ENCODE data around the gene HTR1A.

Gene HTR1A

DNA sequence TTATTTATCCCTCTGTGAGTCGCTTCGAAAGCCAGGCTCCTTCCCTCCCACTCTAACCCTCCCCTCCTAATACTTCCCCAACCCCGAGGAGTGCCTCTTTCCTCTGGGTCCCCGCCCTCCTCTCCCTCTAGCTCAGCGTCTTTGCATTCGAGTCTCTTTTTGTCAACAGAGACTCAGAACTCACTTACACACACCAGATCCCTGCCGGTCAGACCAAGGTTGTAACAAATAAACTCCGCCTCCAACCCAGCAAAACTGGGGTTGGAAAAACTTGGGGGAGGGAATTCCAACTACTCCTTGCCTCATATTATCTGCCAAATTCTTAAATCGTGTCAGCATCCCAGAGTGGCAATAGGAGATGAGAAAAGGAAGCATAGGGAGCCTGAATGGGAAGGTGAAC lies at the start of gene HTR1A:
HTR1A (minus strand) TSS at position 167 of the 400 bp plus-strand sequence. CDS start 726 bp downstream, outside the sequence.
- no peak for DNase-seq (ENCODE audit: low spot score)

DNA sequence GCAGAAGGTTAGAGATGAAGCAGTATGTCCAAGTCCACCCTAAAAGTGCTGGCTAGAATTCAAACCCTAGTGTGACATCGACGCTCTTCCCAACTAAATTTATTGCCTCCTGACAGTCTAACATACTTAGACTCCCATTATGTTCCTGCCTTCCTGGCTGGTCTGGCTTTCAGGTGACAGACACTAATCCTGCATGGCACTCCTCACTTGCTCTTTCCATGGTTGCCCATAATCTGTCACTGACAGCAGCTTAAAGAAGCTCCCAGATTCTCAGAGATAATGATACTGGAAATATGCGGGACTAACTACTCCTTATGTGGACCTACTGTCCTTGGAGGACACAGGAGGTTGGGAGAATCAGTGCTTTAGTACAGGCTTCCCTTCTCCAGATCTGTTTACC lies 41.7 kb upstream of the HTR1A start:
- no peak for DNase-seq (ENCODE audit: low spot score)

GRCh38 chr5:64000096-64000495 lies 37.9 kb upstream of the HTR1A start:
- no peak for DNase-seq (ENCODE audit: low spot score)

DNA sequence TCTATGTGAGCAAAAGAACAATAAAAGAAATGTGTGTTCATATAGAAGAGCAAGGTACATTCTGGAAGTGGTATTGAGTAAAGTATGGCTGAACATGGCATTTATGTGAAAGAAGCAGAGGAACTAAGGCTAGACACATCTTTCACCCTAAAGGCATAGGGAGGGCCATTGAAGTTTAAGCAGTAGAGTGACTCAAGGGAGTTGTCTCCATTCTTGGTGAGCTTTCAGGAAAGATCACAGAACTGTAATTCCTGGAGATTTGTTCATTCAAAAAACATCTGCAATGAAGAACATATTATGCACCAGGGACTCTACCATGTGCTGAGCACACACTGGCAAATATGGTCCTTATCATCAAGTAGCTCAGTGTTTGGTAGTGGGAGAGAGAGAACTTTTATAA lies 24.8 kb upstream of the HTR1A start:
- DNase-seq (ENCODE audit: low spot score): no peak

DNA sequence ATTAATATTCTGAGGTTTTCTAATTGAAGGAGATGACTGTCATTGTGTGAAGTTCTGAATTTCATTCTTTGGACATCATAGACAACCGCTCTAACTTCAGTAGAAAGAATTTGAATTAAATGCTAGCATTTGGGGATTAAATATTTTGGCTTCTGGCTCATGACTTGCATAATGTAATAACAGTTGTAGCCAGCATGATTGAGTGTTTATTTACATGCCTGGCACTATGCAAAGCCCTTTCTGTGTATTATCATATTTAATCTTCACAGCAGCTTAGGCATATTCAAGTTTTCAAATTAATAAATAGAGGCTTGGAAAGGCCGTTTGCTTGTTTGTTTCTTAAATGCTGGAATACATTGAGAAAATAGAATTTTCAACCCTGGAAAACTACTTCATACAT lies 19.6 kb upstream of the HTR1A start:
- no peak for DNase-seq (ENCODE audit: low spot score)

- no peak for DNase-seq (ENCODE audit: low spot score)
These were observed 1.7 kb upstream of the HTR1A start for GRCh38 chr5:63963926-63964325.

DNA sequence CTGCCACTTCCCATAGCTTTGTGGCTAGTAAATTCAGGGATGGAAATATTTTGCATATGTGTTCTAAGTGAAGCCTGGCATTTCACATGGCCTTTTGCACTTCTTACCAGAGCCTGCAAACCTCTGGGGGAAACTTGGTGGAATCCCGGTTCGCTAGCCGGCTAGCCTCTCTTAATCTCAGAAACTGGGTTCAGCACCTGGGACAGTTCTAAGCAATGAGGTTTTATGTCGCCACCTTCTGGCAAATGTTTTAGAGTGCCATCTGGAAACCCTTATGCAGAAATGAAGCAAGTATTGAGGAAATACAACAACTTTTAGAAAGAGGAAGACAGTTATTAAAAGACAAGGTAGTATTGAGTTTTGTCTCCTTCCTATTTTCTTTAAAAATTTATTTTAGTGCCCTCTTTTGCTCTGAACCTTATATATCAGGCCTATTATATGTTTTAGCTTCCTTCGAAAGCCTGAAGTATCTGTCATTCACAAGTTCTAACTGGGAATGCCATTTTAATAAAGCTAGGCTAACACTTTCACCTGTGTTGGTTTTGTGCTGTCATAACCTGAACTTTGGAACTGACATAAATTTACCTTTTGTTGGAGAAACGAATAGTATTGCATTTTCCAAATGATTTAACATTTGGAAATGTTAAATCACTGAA lies 963 bp upstream of the HTR1A start:
- DNase-seq (ENCODE audit: low spot score): peak; percentile 73

DNA sequence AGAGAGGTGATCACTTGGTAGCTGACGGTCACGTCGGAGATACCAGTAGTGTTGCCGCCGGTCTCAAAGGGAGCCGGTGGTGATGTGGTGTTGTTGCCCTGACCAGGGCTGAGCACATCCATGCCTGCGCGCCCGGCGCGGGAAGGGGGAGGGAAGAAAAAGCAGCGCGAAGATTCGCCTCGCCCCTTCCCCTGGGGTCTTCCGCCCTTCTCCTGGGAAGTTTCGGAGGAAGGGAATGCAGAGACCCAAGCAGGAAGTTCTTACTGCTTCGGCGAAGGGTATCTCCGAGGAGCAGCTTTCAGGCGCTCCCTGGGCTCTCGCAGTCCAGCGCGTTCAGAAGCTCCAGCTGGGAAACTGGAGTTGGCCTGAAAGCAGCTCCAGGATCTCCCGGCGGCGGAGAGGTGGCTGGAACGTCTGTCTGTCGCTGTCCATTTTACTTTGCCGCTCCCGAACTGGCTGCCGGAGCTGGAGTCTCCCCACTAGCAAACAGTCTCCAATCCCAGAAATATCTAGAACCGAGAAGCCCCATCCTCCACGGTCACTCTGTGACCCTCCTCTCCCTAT lies 565 bp downstream of the HTR1A start:
- no peak for DNase-seq (ENCODE audit: low spot score)

DNA sequence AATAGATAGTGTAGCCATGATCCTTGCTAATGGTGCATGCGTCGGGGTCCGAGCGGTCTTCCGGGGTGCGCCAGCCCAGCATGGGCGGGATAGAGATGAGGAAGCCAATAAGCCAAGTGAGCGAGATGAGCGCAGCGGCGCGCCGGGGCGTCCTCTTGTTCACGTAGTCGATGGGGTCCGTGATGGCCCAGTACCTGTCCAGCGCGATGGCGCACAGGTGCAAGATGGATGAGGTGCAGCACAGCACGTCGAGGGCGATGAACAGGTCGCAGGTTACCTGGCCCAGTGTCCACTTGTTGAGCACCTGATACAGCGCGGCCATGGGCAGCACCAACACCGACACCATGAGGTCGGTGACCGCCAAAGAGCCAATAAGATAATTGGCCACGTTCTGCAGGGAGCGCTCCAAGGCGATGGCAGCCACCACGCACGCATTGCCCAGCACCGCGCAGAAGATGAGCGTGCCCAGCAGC lies 1.1 kb downstream of the HTR1A start:
- no peak for DNase-seq (ENCODE audit: low spot score)

GRCh38 chr5:63960646-63961045 lies 1.6 kb downstream of the HTR1A start:
- DNase-seq (ENCODE audit: low spot score): no peak

DNA sequence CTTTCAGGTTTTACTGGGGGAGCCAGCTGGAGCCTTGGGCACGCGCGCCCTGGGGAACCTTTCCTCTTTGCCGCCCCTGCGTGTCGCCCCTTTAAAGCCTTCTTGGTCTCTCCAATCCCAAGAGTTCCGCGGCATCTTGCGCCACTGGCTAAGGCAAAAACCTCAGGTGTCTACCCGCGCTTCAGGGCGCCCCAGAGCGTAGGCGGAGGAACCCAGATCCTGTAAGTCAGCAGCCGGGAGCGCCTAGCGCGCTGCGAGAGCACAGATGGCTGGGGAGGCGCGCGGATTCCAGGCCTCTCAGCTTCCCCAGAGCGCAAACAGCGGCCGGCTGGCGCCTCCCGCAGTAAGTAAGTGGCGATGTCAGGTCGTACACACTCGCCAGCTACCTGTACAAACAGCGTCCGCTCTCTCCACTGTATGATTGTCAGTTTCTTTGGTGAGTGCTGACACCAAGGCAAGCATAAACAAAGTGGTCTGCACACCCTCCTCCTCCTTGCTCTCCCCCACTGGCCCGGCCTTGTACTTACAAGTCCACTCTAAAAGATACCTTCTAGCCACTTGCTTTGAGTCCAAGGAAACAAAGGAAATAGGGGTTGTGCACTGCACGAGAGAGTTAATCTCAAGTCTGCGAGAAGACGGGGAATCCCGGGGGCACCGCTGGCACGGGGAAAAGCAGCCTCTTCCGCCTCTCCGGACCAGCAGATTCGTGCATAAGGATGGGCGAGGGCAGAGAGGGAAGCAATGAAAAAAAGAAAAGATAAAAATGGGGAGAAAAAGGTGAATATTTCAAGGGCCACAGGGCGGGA lies 2.9 kb downstream of the HTR1A start:
- no peak for DNase-seq (ENCODE audit: low spot score)

DNA sequence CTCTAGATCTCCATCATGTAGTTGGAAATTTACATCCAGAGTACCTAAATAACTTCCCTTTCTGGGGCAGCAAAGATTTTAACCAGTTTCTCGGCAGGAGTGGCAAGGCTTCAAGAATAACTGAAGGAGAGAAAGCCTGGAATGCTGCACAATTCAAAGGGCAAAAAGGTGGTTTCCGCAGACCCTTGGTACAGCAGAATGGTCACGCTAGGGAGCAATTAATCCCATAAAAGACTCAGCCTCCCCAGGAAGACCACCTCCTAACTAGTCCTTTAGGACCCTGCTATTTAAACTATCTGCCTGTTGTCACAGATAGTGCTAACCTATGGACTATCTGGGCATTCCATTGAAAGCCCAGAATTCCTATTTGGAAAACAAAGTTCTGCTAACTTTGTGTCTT lies 3.6 kb downstream of the HTR1A start:
- no peak for DNase-seq (ENCODE audit: low spot score)

- no peak for DNase-seq (ENCODE audit: low spot score)
These were observed 4.6 kb downstream of the HTR1A start for GRCh38 chr5:63957617-63958016.

DNA sequence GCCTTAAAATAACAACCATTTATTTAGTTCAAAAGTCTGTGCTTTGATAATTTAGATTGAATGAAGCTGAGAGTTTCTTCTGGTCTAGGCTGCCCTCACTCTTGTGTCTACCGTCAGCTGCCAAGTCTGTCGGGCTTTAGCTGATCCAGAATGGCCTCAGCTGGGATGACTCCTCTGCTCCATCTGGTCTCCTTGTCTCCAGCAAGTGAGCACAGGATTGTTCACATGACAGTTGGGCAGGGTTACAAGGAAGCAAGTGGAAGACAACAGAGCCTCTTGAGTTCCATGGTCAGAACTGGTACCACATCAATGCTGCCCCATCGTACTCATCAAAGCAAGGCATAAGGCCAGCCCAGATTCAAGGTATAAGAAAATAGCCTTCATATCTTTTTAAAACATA lies 9.0 kb downstream of the HTR1A start:
- no peak for DNase-seq (ENCODE audit: low spot score)

DNA sequence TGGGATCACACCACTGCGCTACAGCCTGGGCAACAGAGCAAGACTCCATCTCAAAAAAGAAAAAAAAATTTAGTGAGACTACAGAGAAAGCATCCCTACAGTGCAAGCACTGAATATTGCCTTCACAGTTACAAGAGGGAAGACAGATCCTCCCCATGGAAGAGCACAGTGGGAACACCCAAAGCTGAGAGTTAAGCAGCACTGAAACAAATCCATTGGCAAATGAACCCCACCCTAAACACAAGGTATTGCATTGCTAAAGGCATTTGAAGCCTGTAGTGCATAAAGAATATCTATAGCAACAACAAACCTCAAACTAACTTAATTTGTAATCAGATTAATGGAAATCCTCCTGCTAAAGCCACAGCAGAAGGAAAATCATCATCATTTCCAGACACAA lies 27.1 kb downstream of the HTR1A start:
- DNase-seq (ENCODE audit: low spot score): no peak

DNA sequence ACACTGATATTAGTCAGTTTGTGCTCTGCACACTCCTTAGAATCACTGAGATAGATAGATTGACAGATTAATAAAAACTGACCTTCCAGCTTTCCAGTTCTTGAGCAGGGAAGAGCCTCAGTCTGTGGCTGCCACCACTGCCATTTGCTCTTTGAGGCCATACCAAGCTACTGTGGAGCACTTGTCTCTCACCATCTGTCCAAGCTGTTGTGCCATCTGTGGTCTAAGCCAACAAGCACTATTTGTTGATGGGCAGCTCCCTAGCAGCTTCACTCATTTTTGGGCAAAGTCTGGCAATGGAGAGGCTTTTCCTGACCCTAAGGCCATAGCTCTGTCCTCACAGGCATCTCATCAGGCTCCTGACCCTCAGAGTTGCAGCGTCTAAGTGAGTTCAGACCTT lies 30.4 kb downstream of the HTR1A start:
- no peak for DNase-seq (ENCODE audit: low spot score)

DNA sequence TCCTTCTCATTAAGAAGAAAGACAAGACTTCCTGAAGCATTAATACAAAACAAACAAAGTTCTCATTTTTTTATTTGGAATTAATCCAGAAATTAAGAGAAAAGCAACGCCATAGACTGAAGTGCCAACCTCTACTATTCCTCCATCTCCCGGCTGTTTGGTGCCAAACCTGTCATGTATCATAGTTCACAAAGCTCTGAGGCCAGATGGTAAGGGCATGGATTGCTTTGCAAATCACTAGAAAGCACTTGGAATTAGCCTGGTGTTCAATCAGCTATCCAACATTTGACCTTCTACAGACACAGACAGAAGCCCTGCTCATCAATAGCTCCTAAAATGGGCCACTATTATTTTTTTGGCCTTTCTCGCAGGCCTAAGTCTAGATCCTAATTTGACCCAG lies 33.8 kb downstream of the HTR1A start:
- no peak for DNase-seq (ENCODE audit: low spot score)

DNA sequence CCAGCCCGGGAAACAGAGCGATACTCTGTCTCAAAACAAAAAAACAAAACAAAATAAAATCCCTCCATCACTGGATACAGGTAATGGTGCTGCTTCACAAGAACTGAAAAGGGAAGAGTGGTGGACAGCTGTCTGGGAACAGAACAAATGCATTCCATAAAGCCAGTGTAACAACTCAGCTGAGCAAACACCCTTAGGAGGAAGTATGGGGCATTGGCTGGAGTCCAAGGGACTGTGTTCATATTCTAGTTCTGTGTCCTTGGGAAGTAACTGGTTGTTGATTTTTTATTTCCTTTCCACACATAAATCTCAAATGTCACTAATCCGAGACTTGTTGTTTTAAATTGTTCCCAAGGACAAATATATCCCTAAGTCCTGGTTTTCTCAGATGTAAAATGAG lies 38.3 kb downstream of the HTR1A start:
- DNase-seq (ENCODE audit: low spot score): no peak

DNA sequence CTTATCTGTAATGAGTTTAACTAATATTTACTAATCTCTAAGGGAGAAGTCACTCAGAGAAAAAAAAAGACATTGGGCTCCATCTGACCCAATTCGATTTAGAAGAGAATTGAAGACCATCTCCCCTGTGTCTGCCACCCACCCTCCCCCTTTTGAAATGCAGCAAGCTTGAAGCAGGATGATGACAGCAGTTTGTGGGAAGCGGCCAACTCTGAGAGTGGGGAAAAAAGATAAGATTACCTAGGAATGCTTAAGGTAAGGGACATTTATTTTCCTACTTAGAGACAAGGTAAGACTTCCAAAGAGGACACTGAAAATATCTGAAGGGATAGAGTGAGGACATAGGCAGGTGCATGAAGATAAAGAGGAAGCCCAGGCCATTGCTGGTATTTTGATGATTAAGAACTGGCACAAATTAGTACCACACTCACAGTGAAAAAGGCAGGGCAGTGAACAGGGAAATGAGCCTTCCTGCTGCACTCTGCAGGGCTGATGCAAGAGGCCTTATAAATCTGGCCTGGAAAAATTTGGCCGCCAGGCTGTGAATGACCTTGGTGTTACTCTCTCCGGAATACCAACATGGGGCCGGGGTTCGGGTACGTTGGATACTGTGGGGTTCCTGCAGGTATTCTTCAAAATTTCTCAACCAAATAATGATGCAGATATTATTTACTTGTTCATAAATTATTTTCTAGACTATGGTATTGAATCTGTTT lies 42.3 kb downstream of the HTR1A start:
- DNase-seq (ENCODE audit: low spot score): no peak

DNA sequence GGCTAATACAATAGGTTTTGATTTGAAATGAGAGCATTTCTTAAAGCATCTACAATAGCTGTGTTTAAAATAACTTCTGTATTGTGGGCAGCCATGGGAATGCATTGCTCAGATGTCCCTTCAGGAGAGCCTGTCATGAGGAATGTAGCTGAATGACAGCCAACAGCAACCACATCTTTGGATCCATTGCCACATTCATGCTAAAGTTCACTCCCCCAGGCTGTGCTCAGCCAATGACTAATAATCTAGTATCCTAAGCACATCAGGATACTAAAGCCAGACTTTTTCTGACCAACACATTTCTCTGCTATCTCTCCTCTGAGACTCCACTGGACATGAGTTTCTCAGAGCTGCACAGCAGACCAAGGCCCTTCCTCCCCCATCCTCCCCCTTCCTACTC lies 45.5 kb downstream of the HTR1A start:
- peak; percentile 40 for DNase-seq (ENCODE audit: low spot score)

- no peak for DNase-seq (ENCODE audit: low spot score)
These were observed 50.4 kb downstream of the HTR1A start for GRCh38 chr5:63911871-63912270.
